ENCODE results near the gene FCHO1.

The FCHO1 gene, protein sequence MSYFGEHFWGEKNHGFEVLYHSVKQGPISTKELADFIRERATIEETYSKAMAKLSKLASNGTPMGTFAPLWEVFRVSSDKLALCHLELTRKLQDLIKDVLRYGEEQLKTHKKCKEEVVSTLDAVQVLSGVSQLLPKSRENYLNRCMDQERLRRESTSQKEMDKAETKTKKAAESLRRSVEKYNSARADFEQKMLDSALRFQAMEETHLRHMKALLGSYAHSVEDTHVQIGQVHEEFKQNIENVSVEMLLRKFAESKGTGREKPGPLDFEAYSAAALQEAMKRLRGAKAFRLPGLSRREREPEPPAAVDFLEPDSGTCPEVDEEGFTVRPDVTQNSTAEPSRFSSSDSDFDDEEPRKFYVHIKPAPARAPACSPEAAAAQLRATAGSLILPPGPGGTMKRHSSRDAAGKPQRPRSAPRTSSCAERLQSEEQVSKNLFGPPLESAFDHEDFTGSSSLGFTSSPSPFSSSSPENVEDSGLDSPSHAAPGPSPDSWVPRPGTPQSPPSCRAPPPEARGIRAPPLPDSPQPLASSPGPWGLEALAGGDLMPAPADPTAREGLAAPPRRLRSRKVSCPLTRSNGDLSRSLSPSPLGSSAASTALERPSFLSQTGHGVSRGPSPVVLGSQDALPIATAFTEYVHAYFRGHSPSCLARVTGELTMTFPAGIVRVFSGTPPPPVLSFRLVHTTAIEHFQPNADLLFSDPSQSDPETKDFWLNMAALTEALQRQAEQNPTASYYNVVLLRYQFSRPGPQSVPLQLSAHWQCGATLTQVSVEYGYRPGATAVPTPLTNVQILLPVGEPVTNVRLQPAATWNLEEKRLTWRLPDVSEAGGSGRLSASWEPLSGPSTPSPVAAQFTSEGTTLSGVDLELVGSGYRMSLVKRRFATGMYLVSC

GRCh38 chr19:17751103-17751911, at the start of gene FCHO1:
TSS of gene FCHO1 (plus strand) at chr19:17751477. CDS start at chr19:17755165, 3,688 bp downstream.
- no peak for TF ChIP-seq CTCF (IDR thresholded peaks at IDR 0.05; ENCODE audit: low read length, missing control alignments)
- DNase-seq (ENCODE audit: low read depth), result no peak
- no peak within 1 kb of the TSS for H3K4me3 ChIP-seq (replicated peaks; ENCODE audit: low read depth, low read length)

- TF ChIP-seq CTCF (IDR thresholded peaks at IDR 0.05; ENCODE audit: low read length, missing control alignments), result peak; percentile 86
- DNase-seq (ENCODE audit: low read depth), result peak; percentile 66
- no peak overlapping the region for H3K4me3 ChIP-seq (replicated peaks; ENCODE audit: low read depth, low read length)
Measured at GRCh38 chr19:17703824-17704463, 47.3 kb upstream of the FCHO1 start.

- H3K4me3 ChIP-seq (replicated peaks; ENCODE audit: low read depth, low read length), result no peak overlapping the region
- DNase-seq (ENCODE audit: low read depth), result peak; percentile 65
- no peak for TF ChIP-seq CTCF (IDR thresholded peaks at IDR 0.05; ENCODE audit: low read length, missing control alignments)
Measured at GRCh38 chr19:17706750-17707181, 44.5 kb upstream of the FCHO1 start.

GRCh38 chr19:17711851-17712250, 39.4 kb upstream of the FCHO1 start:
- H3K4me3 ChIP-seq (replicated peaks; ENCODE audit: low read depth, low read length), result no peak overlapping the region
- TF ChIP-seq CTCF (IDR thresholded peaks at IDR 0.05; ENCODE audit: low read length, missing control alignments), result no peak
- DNase-seq (ENCODE audit: low read depth), result no peak

GRCh38 chr19:17716309-17716929, 34.9 kb upstream of the FCHO1 start:
- TF ChIP-seq CTCF (IDR thresholded peaks at IDR 0.05; ENCODE audit: low read length, missing control alignments), result peak; percentile 17

DNA sequence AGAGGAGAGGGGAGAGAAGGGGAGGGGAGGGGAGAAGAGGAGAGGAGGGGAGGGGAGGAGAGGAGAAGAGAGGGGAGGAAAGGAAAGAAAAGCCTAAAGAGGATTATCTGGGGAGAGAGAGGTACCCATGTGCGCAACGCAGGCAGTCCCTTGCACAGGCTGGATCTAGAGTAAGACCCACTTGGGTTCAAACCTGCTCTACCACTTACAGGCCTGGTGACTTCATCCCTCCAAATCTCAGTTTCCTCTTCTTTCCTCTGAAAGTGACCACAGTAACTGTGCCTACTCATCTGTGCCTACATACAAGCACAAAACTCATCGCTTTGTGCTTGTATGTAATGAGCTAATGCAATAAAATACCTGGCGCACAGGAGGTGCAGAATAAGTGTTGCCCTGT, 32.7 kb upstream of the FCHO1 start:
- DNase-seq (ENCODE audit: low read depth), result no peak
- TF ChIP-seq CTCF (IDR thresholded peaks at IDR 0.05; ENCODE audit: low read length, missing control alignments), result no peak
- no peak overlapping the region for H3K4me3 ChIP-seq (replicated peaks; ENCODE audit: low read depth, low read length)

More at GRCh38 chr19:17716309-17716929, 34.9 kb upstream of the FCHO1 start:
- no peak overlapping the region for H3K4me3 ChIP-seq (replicated peaks; ENCODE audit: low read depth, low read length)
- DNase-seq (ENCODE audit: low read depth), result no peak
